Cardiac fibroblast (primary cell): ENCODE measurements around the gene BZW2.

Experiments
- DNase-seq, 2 donors: peaks; one replicate each; pipeline versions ENCODE4 v3.0.0 to v3.0.0-alpha.2; 2010; ENCODE audit warnings: low read depth in 2 of 2
- H3K4me3 ChIP-seq, 2 donors: replicated peaks in 1 of 2; 1 replicate in 1 of 2; 2 replicates in 1 of 2; pipeline ENCODE4 v1.5.1; 2011; ENCODE audit warnings: low read depth in 2 of 2, low read length in 2 of 2, mild to moderate bottlenecking in 2 of 2, moderate library complexity in 1 of 2
- CTCF ChIP-seq: IDR thresholded peaks from one replicate; pipeline ENCODE4 v1.5.1; 2011; ENCODE audit warnings: low read depth, mild to moderate bottlenecking, low read length, inconsistent platforms

BZW2 gene

GRCh38 chr7:16710651-16711050 lies 64.7 kb downstream of the BZW2 start:
- H3K4me3 ChIP-seq = no peak overlapping the region
- no peak for TF ChIP-seq CTCF
- DNase-seq = no peak

GRCh38 chr7:16711730-16712129 lies 65.7 kb downstream of the BZW2 start:
- peak in 1 of 2 donors; percentile 64 for DNase-seq
- no peak overlapping the region for H3K4me3 ChIP-seq
- TF ChIP-seq CTCF = no peak

- DNase-seq = peak in 1 of 2 donors; percentile 47
- TF ChIP-seq CTCF = no peak
Observed at GRCh38 chr7:16712916-16713315, 66.9 kb downstream of the BZW2 start.

GRCh38 chr7:16715928-16716327 lies 69.9 kb downstream of the BZW2 start:
- TF ChIP-seq CTCF = no peak
- no peak overlapping the region for H3K4me3 ChIP-seq
- no peak for DNase-seq

More at GRCh38 chr7:16712916-16713315, 66.9 kb downstream of the BZW2 start:
- no peak overlapping the region for H3K4me3 ChIP-seq

GRCh38 chr7:16718111-16718656 lies 72.2 kb downstream of the BZW2 start:
- no peak overlapping the region for H3K4me3 ChIP-seq
- TF ChIP-seq CTCF = no peak
- no peak for DNase-seq

GRCh38 chr7:16719699-16720098 lies 73.7 kb downstream of the BZW2 start:
- peak in 1 of 2 donors; percentile 62 for DNase-seq
- TF ChIP-seq CTCF = no peak
- no peak overlapping the region for H3K4me3 ChIP-seq

- H3K4me3 ChIP-seq = no peak overlapping the region
- DNase-seq = no peak
- no peak for TF ChIP-seq CTCF
Observed at GRCh38 chr7:16721541-16721940, 75.6 kb downstream of the BZW2 start.
